Tibial nerve (tissue), 4 donors: ENCODE measurements around the gene ATP6V0E1.
A peak's percentile ranks its signal among the peaks of the same experiment; 100 is the strongest.

Source experiments
- CTCF ChIP-seq, 5 experiments: fragments of 200-600 bp in 3 of 5; fragments of 450-650 bp in 2 of 5; sonication (generic) in 3 of 5; IDR thresholded peaks; one replicate each; pipeline ENCODE4 v1.5.1; 2016 to 2019; ENCODE audit warnings: antibody characterized with exemption in 5 of 5, mild to moderate bottlenecking in 3 of 5, moderate library complexity in 2 of 5
- EP300 ChIP-seq, 2 donors: sonication (generic); formaldehyde crosslinking; IDR thresholded peaks; one replicate each; pipeline ENCODE4 v1.6.1; 2017; ENCODE audit warnings: antibody characterized with exemption in 2 of 2, mild to moderate bottlenecking in 1 of 2

GRCh38 chr5:172999372-172999973, 15.9 kb downstream of the ATP6V0E1 start:
- no peak for TF ChIP-seq CTCF (IDR thresholded peaks at IDR 0.05)
- TF ChIP-seq EP300 (IDR thresholded peaks at IDR 0.05), result peak; percentile 37 to 71
